GM12801 (cell line): ENCODE results near the gene CAPZB.

ENCODE experiments used
- CTCF ChIP-seq: IDR thresholded peaks from one replicate; pipeline ENCODE4 v1.5.1; 2011; ENCODE audit warnings: control low read depth; ENCODE audit not compliant: insufficient read length; ENCODE audit errors: extremely low read depth

The CAPZB gene

GRCh38 chr1:19403256-19403655 lies 82.1 kb downstream of the CAPZB start:
- no peak for TF ChIP-seq CTCF

GRCh38 chr1:19402031-19402813 lies 83.1 kb downstream of the CAPZB start:
- no peak for TF ChIP-seq CTCF

DNA sequence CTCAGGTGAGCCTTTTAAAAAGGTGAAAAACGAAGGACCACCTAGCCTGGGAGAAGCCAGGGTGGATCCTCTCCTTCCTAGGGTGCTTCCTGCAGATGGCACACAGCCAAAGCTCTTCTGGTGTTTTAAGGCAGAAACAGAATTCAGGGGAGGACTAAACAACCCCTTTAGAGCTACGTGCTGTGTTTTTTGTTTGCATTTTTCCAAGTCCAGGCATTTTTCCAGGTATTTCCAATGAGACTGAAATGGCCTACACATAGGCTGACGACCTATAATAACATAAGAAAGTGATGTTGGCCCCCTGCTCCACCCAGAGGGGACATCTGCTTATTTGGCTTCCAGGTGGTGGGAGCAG lies 83.8 kb downstream of the CAPZB start:
- TF ChIP-seq CTCF, result no peak

GRCh38 chr1:19400875-19401534 lies 84.3 kb downstream of the CAPZB start:
- no peak for TF ChIP-seq CTCF

DNA sequence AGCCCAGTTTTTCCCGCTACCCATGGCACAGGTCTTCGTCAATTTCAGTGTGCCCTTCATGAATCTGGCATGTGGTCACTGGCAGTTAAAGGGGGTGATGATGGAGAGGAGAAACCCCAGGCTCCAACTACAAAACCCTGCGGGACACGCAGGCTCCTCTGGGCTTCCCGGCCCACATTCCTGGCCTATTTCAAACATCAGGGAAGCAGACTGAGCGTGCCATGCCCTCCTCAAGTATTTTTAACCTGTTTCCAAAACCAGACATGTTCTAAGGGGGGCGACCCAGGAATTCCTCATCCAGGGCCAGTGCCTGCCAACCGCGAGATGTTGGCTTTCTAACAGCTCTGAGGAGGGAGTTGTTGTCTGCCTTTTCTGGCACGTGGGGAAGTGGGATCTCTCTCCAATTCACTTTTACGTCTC lies 85.1 kb downstream of the CAPZB start:
- TF ChIP-seq CTCF, result no peak

GRCh38 chr1:19398309-19398760 lies 87.0 kb downstream of the CAPZB start:
- TF ChIP-seq CTCF, result no peak

DNA sequence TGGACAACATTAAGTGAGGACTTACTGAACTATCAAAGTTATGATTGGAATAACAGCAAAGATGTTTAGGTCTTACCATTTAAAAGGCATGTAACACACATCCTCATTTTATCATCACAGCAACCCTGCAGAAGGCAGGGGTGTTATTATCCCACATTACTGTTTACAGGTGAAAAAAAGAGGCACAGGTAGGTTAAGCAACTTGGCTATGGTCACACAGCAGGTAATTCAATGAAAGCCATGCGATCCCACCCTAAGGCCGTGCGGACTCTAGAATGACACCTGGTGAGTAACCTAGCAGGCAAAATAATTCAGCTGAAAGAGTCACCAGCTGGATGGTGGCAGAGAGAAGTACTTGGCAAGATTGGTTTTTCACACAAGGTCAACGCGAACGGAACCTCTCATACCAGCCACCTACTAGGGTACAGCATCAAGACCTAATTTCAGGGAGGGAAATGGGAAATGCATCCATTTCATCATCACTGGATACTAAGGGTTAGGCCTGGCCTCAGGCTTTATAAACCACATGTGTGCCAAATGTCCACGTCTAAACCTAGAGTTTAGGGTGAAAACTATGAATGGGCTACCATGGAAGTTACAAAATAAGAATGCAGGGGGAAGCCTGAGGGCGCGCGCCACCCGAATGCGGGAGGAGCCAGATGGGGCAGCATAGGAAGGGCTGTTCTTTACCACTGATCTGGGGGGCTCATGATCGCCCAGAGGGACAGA lies 88.0 kb downstream of the CAPZB start:
- no peak for TF ChIP-seq CTCF
